ENCODE data around the gene NOS1.
"Not testable (repeated sequence)": the region's sequence is repeated elsewhere in the genome, so short reads cannot be mapped to it uniquely, and the experiment has no call there.

NOS1 gene

GRCh38 chr12:117228239-117228638 is 133.2 kb downstream of the NOS1 start:
- H3K4me3 ChIP-seq (ENCODE audit: low read depth, low read length) = no peak overlapping the region
- in situ Hi-C loops (cut with HindIII; ENCODE audit: low sequenced_read_pairs) = no loop called here
- TF ChIP-seq CTCF (IDR thresholded peaks at IDR 0.05; ENCODE audit: low read depth, low read length) = no peak
- no peak for DNase-seq (ENCODE audit: low read depth, low spot score)

GRCh38 chr12:117227000-117227653 is 134.3 kb downstream of the NOS1 start:
- TF ChIP-seq CTCF (IDR thresholded peaks at IDR 0.05; ENCODE audit: low read depth, low read length) = no peak
- DNase-seq (ENCODE audit: low read depth, low spot score) = no peak
- in situ Hi-C loops (cut with HindIII; ENCODE audit: low sequenced_read_pairs) = no loop called here
- H3K4me3 ChIP-seq (ENCODE audit: low read depth, low read length) = no peak overlapping the region

- TF ChIP-seq CTCF (IDR thresholded peaks at IDR 0.05; ENCODE audit: low read depth, low read length) = no peak
- no peak for DNase-seq (ENCODE audit: low read depth, low spot score)
- in situ Hi-C loops (cut with HindIII; ENCODE audit: low sequenced_read_pairs) = no loop called here
- no peak overlapping the region for H3K4me3 ChIP-seq (ENCODE audit: low read depth, low read length)
These were observed 134.9 kb downstream of the NOS1 start for GRCh38 chr12:117226505-117226904.

GRCh38 chr12:117225179-117225578 is 136.2 kb downstream of the NOS1 start:
- in situ Hi-C loops (cut with HindIII; ENCODE audit: low sequenced_read_pairs) = no loop called here
- H3K4me3 ChIP-seq (ENCODE audit: low read depth, low read length) = no peak overlapping the region
- no peak for TF ChIP-seq CTCF (IDR thresholded peaks at IDR 0.05; ENCODE audit: low read depth, low read length)

GRCh38 chr12:117220947-117221346 is 140.5 kb downstream of the NOS1 start:
- in situ Hi-C loops (cut with HindIII; ENCODE audit: low sequenced_read_pairs); H3K4me3 ChIP-seq (ENCODE audit: low read depth, low read length); DNase-seq (ENCODE audit: low read depth, low spot score): not testable (repeated sequence)

More at GRCh38 chr12:117225179-117225578, 136.2 kb downstream of the NOS1 start:
- no peak for DNase-seq (ENCODE audit: low read depth, low spot score)

- no peak for TF ChIP-seq CTCF (IDR thresholded peaks at IDR 0.05; ENCODE audit: low read depth, low read length)
- in situ Hi-C loops (cut with HindIII; ENCODE audit: low sequenced_read_pairs) = no loop called here
- DNase-seq (ENCODE audit: low read depth, low spot score) = no peak
These were observed 143.3 kb downstream of the NOS1 start for GRCh38 chr12:117218149-117218548.

GRCh38 chr12:117216686-117217085 is 144.7 kb downstream of the NOS1 start:
- TF ChIP-seq CTCF (IDR thresholded peaks at IDR 0.05; ENCODE audit: low read depth, low read length) = no peak
- in situ Hi-C loops (cut with HindIII; ENCODE audit: low sequenced_read_pairs) = no loop called here
- no peak overlapping the region for H3K4me3 ChIP-seq (ENCODE audit: low read depth, low read length)
- no peak for DNase-seq (ENCODE audit: low read depth, low spot score)

More at GRCh38 chr12:117218149-117218548, 143.3 kb downstream of the NOS1 start:
- no peak overlapping the region for H3K4me3 ChIP-seq (ENCODE audit: low read depth, low read length)
